Liver (tissue), 9 donors: ENCODE results near the gene UNCX. TPM values are rescaled to one million over a fixed set of nuclear protein-coding genes. Genes with fewer than 3 reads are reported as not detected.
"Not testable (repeated sequence)": the region's sequence is repeated elsewhere in the genome, so short reads cannot be mapped to it uniquely, and the experiment has no call there.

Source experiments
- DNase-seq: peaks from one replicate; pipeline ENCODE4 v3.0.0-alpha.2; 2017; ENCODE audit warnings: low spot score
- H3K27ac ChIP-seq, 2 donors: one replicate each; pipeline ENCODE4 v1.7.0; 2013; ENCODE audit warnings: inconsistent platforms in 2 of 2, low read length in 2 of 2, control low read depth in 1 of 2, low read depth in 1 of 2, mild to moderate bottlenecking in 1 of 2
- H3K27me3 ChIP-seq, 4 donors: one replicate each; pipeline versions ENCODE4 v1.6.1 to v1.7.0; 2013; ENCODE audit warnings: low read length in 3 of 4, inconsistent platforms in 1 of 4, mild to moderate bottlenecking in 1 of 4, moderate library complexity in 1 of 4; ENCODE audit not compliant: control insufficient read depth in 4 of 4, insufficient read depth in 4 of 4
- H3K36me3 ChIP-seq, 4 donors: one replicate each; pipeline versions ENCODE4 v1.6.1 to v1.7.0; 2013; ENCODE audit warnings: low read length in 3 of 4, mild to moderate bottlenecking in 3 of 4, low read depth in 1 of 4, moderate library complexity in 1 of 4; ENCODE audit not compliant: control insufficient read depth in 4 of 4, insufficient read depth in 3 of 4
- H3K4me1 ChIP-seq, 4 donors: one replicate each; pipeline versions ENCODE4 v1.6.1 to v1.7.0; 2013; ENCODE audit warnings: low read length in 3 of 4, mild to moderate bottlenecking in 3 of 4, moderate library complexity in 1 of 4; ENCODE audit not compliant: control insufficient read depth in 4 of 4, insufficient read depth in 4 of 4
- H3K4me3 ChIP-seq, 3 donors: one replicate each; pipeline versions ENCODE4 v1.6.1 to v1.7.0; 2013; ENCODE audit warnings: low read length in 3 of 3, control low read depth in 1 of 3, low read depth in 1 of 3, mild to moderate bottlenecking in 1 of 3
- H3K9ac ChIP-seq, 2 donors: one replicate each; pipeline ENCODE4 v1.7.0; 2013; ENCODE audit warnings: low read length in 2 of 2, mild to moderate bottlenecking in 2 of 2, moderate library complexity in 2 of 2, control low read depth in 1 of 2, low read depth in 1 of 2
- H3K9me3 ChIP-seq, 4 donors: one replicate each; pipeline versions ENCODE4 v1.6.1 to v1.7.0; 2013; ENCODE audit warnings: low read length in 3 of 4; ENCODE audit not compliant: control insufficient read depth in 4 of 4
- CTCF ChIP-seq: fragments of 150-350 bp; IDR thresholded peaks from 2 replicates; pipeline ENCODE4 v1.5.1; 2017; ENCODE audit warnings: improper control_type of control experiment, low read depth, low read length; ENCODE audit not compliant: missing input control
- EGR1 ChIP-seq, 2 donors: IDR thresholded peaks; 2 replicates each; pipeline ENCODE4 v1.6.1; 2016 to 2018; ENCODE audit warnings: antibody characterized with exemption in 2 of 2, low read depth in 2 of 2
- FOXA1 ChIP-seq: IDR thresholded peaks from 2 replicates; pipeline ENCODE4 v1.6.1; 2016; ENCODE audit warnings: antibody characterized with exemption
- GABPA ChIP-seq, 2 donors: IDR thresholded peaks in 1 of 2; conservative IDR thresholded peaks in 1 of 2; 2 replicates each; pipeline ENCODE4 v1.6.1; 2016; ENCODE audit warnings: antibody characterized with exemption in 2 of 2, mild to moderate bottlenecking in 1 of 2, moderate library complexity in 1 of 2
- HNF4A ChIP-seq, 2 donors: conservative IDR thresholded peaks; 2 replicates each; pipeline ENCODE4 v1.6.1; 2016; ENCODE audit warnings: antibody characterized with exemption in 2 of 2, mild to moderate bottlenecking in 2 of 2
- HNF4G ChIP-seq: IDR thresholded peaks from 2 replicates; pipeline ENCODE4 v1.6.1; 2016; ENCODE audit warnings: antibody characterized with exemption
- JUND ChIP-seq, 2 donors: IDR thresholded peaks; 2 replicates each; pipeline ENCODE4 v1.6.1; 2016; ENCODE audit warnings: antibody characterized with exemption in 2 of 2
- MAX ChIP-seq: IDR thresholded peaks from 2 replicates; pipeline ENCODE4 v1.6.1; 2016; ENCODE audit warnings: antibody characterized with exemption
- NR2F2 ChIP-seq: IDR thresholded peaks from 2 replicates; pipeline ENCODE4 v1.6.1; 2016; ENCODE audit warnings: antibody characterized with exemption
- REST ChIP-seq: IDR thresholded peaks from 2 replicates; pipeline ENCODE4 v1.6.1; 2016; ENCODE audit warnings: antibody characterized with exemption, mild to moderate bottlenecking
- RXRA ChIP-seq, 2 donors: IDR thresholded peaks; 2 replicates each; pipeline ENCODE4 v1.6.1; 2017 to 2018; ENCODE audit warnings: antibody characterized with exemption in 2 of 2, mild to moderate bottlenecking in 1 of 2
- TAF1 ChIP-seq: conservative IDR thresholded peaks from 2 replicates; pipeline ENCODE4 v1.6.1; 2016; ENCODE audit warnings: antibody characterized with exemption, mild to moderate bottlenecking
- WGBS: extraction: QIAGEN DNeasy Blood & Tissue Kit; methylation state at CpG from one replicate; pipeline ENCODE4 v1.1.7; 2013; 5-methylcytosine and 5-hydroxymethylcytosine counted together
- polyA plus RNA-seq, 2 donors: library from polyadenylated mRNA; stranded (reverse) in 1 of 2; unstranded in 1 of 2; fragments of 200-250 nt in 1 of 2; fragments of >200 nt in 1 of 2; fragmentation: Nextera tagmentation in 1 of 2; extraction: Ambion mirVana in 1 of 2; gene quantifications; one replicate each; pipeline versions ENCODE4 v1.2.1 to v1.2.3, GENCODE V29; 2013 to 2015
- total RNA-seq, 2 donors: library from RNA; depleted of rRNA; stranded (reverse); fragments of >200 nt; gene quantifications; one replicate each; pipeline ENCODE4 v1.2.3, GENCODE V29; 2014
- TF ChIP-seq, protein P1 (sequence below): IDR thresholded peaks from 2 replicates; pipeline ENCODE4 v1.6.1; 2016; ENCODE audit warnings: antibody characterized with exemption
- TF ChIP-seq, protein P2 (sequence below): IDR thresholded peaks from 2 replicates; pipeline ENCODE4 v1.6.1; 2016; ENCODE audit warnings: antibody characterized with exemption
- donor health status: healthy.
- donor health status: healthy.
- donor health status: healthy.
- donor health status: healthy.
- donor health status: healthy.

Gene UNCX
- total and polyA plus RNA-seq, 4 donors, result not detected

- no peaks in the 10 kb centered on the region for H3K4me1 ChIP-seq
- peaks cover 0 to 10% (median 2%) of the 10 kb centered on the region in 4 donors for H3K27me3 ChIP-seq
- H3K27ac ChIP-seq, result no peak overlapping the region
- no peak overlapping the region for H3K4me3 ChIP-seq
- no peaks in the 10 kb centered on the region for H3K36me3 ChIP-seq
- H3K9me3 ChIP-seq, result peaks cover 0 to 3% (median 0%) of the 10 kb centered on the region in 4 donors
- no peak for DNase-seq
- WGBS, result 77% methylated on average over 14 of the region's 14 CpGs
- TF ChIP-seq HNF4A (conservative IDR thresholded peaks at IDR 0.05) (no peak), JUND (IDR thresholded peaks at IDR 0.05) (no peak), GABPA (IDR thresholded peaks at IDR 0.05 in 1 of 2, conservative IDR thresholded peaks at IDR 0.05 in 1 of 2) (no peak), RXRA (IDR thresholded peaks at IDR 0.05) (no peak), HNF4G (no peak), FOXA1 (no peak)
- TF ChIP-seq, protein P1, sequence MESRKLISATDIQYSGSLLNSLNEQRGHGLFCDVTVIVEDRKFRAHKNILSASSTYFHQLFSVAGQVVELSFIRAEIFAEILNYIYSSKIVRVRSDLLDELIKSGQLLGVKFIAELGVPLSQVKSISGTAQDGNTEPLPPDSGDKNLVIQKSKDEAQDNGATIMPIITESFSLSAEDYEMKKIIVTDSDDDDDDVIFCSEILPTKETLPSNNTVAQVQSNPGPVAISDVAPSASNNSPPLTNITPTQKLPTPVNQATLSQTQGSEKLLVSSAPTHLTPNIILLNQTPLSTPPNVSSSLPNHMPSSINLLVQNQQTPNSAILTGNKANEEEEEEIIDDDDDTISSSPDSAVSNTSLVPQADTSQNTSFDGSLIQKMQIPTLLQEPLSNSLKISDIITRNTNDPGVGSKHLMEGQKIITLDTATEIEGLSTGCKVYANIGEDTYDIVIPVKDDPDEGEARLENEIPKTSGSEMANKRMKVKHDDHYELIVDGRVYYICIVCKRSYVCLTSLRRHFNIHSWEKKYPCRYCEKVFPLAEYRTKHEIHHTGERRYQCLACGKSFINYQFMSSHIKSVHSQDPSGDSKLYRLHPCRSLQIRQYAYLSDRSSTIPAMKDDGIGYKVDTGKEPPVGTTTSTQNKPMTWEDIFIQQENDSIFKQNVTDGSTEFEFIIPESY, result no peak
- TF ChIP-seq, protein P2, sequence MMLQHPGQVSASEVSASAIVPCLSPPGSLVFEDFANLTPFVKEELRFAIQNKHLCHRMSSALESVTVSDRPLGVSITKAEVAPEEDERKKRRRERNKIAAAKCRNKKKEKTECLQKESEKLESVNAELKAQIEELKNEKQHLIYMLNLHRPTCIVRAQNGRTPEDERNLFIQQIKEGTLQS, result no peak
- no peak overlapping the region for H3K9ac ChIP-seq
Measured at GRCh38 chr7:1271656-1272055, 39.0 kb downstream of the UNCX start.

- H3K4me1 ChIP-seq, H3K9ac ChIP-seq, H3K4me3 ChIP-seq, H3K27ac ChIP-seq, H3K9me3 ChIP-seq, H3K27me3 ChIP-seq, DNase-seq, H3K36me3 ChIP-seq: not testable (repeated sequence)
Measured at GRCh38 chr7:1272136-1272535, 39.5 kb downstream of the UNCX start.

GRCh38 chr7:1274121-1274875 is 41.6 kb downstream of the UNCX start:
- H3K27me3 ChIP-seq, result peaks cover 0 to 10% (median under 1%) of the 10 kb centered on the region in 4 donors
- 81% methylated on average over 30 of the region's 30 CpGs for WGBS

More at GRCh38 chr7:1274121-1274875, 41.6 kb downstream of the UNCX start:
- H3K9ac ChIP-seq, result no peak overlapping the region
- DNase-seq, result no peak
- H3K4me1 ChIP-seq, result no peaks in the 10 kb centered on the region
- no peaks in the 10 kb centered on the region for H3K36me3 ChIP-seq
- no peak overlapping the region for H3K27ac ChIP-seq
- peaks cover 0 to 4% (median 1%) of the 10 kb centered on the region in 4 donors for H3K9me3 ChIP-seq
- TF ChIP-seq EGR1 (IDR thresholded peaks at IDR 0.05; ENCODE audit: low read depth in 2 of 2), result no peak
- TF ChIP-seq HNF4G, result no peak
- TF ChIP-seq CTCF, result no peak
- TF ChIP-seq NR2F2, result no peak
- TF ChIP-seq, protein P2, result no peak
- TF ChIP-seq RXRA (IDR thresholded peaks at IDR 0.05), result no peak
- TF ChIP-seq REST, result no peak
- TF ChIP-seq MAX, result no peak
- TF ChIP-seq TAF1, result no peak
- TF ChIP-seq JUND (IDR thresholded peaks at IDR 0.05), result no peak
- no peak for TF ChIP-seq GABPA (IDR thresholded peaks at IDR 0.05 in 1 of 2, conservative IDR thresholded peaks at IDR 0.05 in 1 of 2)
- H3K4me3 ChIP-seq, result no peak overlapping the region
